NOMO-1 treated with dmso at 0.1 percent for 144 hours (cell line): ENCODE measurements around the gene MYO16.
"Not testable (repeated sequence)": the region's sequence is repeated elsewhere in the genome, so short reads cannot be mapped to it uniquely, and the experiment has no call there.

Source experiments
- DNase-seq: peaks from one replicate; lab custom pipeline; 2025; ENCODE audit not compliant: unreplicated experiment; lab: John Stamatoyannopoulos, UW

Gene MYO16

DNA sequence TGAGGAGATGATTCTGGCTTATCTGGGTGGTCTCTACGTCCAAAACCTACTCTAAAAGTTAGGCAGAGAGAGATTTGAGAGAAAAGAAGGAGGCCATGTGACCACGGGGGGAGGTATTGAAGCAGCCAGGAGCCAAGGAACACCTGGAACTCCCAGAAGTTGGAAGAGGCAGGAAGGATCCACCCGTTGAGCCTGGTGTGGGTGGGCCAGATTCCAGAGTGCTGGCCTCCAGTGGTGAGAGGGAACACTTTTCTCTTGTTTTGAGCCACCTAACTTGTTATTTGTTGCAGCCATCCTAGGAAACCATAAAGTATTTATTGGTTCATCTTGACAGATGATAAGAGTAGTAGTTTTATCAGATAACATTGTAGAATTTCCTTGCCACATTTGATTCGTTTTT lies 396.9 kb downstream of the MYO16 start:
- DNase-seq: no peak

DNA sequence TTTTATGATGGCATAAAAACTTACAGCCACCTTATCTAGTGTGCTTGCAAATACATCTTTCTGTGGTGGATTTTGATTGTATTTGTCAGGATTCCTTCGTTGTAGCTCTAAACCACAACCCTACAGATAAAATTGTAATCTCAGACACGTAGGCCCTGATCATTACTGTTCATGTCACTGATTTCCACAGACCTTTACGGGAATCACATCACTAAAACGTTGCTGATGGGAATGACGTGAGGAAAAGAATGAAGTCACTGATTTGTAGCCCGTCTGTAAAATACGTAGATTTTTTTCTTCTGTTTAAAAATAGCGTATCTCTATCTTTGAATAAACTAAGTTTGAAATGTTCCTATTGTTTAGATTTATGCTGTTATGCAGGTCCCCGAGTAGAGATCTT lies 399.2 kb downstream of the MYO16 start:
- DNase-seq: no peak

DNA sequence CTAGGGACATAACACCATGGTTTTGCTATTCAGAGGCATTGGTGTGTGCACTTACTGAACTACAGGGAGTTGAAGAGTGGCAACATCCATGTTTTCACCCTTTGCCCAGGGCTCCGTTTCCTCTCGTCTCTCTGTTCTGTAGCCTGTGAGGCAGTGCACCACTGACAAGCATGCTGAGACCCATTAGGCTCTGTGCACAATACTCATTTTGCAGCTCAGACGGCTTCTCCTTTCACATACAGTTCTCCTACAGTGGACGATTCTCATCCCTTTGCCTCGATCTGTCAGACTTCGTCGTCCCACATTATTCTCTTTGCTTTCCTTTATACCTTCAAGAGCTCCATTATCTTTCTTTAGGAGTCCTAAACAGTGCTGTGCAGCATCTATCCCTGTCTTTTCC lies 403.7 kb downstream of the MYO16 start:
- DNase-seq: no peak

DNA sequence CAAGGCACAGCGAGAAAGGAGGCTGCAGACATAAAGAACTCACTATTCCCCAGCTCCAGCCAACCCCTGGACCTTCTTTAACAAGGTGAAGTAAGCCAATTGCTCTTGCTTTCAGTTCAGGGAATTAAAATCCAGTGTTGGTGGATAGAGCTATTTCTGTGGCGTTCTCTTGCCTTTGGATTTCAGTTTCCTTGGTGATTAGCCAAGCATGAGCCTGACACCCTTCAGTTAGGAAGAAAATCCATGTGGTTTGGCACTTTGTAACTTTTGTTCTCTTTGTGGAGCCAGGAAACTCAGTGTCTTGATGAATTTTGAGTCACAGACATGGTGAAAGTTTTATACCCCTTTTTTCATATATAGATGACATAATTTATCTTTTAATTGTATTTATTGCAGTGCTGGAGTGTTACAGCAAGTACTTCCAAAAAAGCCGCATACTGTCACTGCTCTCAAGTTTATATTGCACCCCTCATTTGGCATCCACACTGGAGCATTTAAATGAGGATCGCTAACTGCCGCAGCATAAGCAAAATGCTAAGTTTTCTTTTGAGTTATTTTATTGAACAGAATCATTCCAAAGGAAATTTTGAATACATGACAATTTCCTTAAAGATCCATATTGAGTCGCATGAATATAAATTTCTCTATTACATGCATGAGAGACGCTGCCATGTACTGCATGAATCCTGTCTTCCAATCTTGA lies 406.8 kb downstream of the MYO16 start:
- no peak for DNase-seq

DNA sequence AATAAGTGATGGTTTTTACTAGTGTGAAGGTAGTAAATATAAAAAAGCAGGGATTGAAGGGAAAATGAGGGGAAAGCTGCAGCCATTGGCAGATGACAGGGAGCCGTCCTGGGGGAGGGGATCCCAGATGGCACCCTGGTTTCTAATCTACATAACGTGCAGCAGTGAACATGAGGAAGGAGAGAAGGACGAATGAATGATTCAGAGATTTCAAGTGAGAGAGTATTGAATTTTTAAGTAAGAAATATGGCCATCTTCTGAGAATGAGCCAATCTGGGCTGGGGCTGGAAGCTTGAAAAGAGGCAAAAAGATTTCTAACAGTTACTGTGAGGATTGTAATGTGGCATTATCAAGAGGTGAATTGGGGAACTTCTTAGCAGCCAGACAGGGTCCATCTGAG lies 414.2 kb downstream of the MYO16 start:
- no peak for DNase-seq

DNA sequence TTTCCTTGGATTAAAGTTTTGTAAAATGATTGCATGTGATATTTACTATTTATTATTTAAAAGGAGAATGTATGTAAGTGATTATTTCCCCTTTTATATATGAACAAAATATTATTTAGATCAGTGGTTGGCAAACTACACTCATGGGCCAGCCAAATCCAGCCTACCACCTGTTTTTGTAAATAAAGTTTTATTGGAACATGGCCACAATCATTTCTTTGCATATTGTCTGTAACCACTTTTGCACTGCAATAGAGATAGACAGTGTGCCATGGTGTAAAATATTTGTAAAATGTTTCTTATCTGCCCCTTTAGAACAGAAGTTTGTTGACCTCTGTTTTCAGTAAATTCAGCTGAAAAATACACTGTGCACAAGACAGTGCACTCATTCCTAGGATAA lies 426.4 kb downstream of the MYO16 start:
- no peak for DNase-seq

DNA sequence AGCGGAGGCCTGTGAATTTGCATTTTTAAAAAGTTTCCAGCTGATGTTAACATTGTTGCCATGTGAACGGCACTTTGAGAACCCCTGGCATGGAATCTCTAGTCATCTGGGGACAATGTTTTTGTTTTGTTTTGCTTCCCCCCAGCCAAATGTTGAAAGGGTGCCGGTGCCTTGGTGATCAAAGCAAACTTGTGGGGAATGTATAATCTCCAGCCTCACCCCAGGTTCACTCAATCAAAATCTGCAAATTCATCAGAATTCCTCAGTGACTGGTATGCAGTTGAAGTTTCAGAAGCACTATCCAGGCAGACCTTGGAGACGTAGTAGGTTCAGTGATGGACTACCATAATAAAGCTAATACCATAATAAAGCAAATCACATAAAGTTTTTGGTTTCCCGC lies 428.7 kb downstream of the MYO16 start:
- DNase-seq: no peak

DNA sequence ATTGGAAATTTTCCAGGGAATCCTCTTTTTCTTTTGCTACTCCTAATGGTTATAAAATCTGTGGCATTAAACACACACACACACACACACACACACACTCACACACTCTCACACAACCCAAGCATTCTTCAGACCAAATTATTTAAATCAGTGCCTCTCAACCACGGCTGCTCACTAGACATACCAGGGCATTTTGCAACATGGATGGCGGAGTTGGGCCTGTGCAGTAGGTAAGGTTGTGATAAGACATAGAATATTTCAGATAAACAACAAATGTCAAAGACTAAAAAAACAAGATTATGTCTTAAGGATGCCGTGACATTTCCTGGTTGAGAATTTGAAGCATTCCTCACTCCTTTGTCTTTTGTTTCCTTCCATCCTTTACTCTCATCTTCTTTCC lies 443.1 kb downstream of the MYO16 start:
- no peak for DNase-seq

DNA sequence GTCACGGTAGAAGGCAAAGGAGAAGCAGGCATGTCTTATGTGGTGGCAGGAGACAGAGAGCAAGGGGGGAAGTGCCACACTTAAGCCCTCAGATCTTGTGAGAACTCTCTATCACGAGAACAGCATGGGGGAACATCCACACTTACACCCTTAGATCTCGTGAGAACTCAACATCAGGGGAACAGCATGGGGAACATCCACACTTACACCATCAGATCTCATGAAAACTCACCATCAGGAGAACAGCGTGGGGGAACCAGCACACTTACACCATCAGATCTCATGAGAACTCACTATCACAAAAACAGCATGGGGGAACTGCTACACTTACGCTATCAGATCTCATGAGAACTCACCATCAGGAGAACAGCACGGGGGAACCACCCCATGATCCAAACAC lies 445.0 kb downstream of the MYO16 start:
- no peak for DNase-seq

DNA sequence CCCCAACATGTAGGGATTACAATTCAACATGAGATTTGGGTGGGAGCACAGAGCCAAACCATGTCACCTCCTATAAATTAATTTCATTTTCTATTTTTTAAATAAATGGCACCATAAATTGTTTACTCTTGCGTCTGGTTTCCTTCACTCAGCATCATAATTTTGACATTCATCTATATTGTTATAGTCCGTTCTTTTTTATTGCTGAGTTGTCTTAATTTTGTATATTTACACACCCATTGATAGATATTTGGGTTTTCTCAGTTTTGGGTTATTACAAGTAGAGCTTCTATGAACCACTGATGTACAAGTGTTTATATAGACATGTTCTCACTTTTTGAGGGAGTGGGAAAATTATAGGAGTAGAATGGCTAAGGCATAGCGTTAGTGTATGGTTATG lies 445.4 kb downstream of the MYO16 start:
- no peak for DNase-seq

DNA sequence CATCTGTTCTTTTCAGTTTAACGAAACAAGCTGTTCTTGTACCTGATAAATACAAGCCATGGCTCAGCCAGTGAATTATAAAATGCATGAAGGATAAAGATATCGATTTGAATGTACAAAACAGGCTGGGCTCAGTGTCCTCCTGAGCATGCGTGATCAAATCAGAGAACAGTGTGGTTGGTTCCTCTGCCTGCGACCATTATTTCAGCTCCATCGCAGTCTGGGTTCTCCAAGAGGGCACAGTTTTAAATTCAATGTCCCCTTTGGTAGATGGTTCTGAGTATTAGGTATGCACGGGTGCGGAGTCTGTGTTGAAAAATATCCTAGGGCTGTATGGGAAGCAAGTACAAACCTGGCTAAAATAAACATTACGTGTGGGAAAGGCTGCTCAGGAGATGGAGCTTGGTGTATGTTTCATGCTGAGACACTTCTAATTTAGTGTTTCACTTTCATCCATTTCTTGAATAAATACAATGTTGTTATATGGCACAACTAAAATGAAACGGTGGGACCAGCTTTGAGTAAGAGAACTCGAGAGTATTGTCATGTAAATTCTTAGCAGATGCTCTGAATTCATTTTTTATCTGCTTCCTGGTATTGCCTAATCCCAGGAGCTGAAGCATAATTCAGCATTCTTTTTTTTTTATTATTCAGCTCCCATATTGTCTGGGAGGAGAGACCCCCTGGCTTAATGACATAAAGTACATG lies 458.7 kb downstream of the MYO16 start:
- DNase-seq: no peak

DNA sequence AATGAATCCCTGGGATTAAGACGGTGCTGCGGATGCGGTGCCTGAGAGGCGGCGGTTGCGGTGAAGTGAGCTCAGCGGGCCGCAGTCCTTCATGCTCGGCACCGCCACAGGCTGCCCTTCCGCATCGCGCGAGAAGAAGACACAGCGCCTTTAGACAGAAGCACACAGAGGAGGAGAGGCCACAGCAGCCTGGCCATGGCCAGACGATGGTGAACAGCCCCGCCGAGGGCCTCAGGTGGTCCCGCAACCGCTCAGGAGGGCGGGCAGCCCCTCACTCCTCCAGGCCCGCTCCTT lies 459.2 kb downstream of the MYO16 start:
- DNase-seq: no peak

DNA sequence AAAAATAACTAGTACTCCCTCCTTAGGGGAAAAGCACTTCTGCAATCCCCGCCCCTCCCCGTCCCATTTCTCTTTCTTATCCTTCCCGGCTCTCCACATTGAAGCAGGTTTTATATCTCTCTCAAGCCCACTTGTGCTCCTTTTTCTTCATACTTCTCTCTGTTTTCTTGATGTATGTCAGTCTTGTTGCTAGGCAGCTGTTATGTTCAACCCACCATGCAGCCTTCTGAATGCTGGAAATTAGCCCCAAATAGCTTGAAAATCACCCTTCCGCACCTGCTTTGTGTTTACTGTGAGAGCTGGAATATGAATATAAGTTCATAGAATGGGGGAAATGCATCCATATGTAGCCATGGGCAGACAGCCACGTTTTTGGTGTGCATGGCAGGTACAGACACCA lies 461.4 kb downstream of the MYO16 start:
- no peak for DNase-seq

DNA sequence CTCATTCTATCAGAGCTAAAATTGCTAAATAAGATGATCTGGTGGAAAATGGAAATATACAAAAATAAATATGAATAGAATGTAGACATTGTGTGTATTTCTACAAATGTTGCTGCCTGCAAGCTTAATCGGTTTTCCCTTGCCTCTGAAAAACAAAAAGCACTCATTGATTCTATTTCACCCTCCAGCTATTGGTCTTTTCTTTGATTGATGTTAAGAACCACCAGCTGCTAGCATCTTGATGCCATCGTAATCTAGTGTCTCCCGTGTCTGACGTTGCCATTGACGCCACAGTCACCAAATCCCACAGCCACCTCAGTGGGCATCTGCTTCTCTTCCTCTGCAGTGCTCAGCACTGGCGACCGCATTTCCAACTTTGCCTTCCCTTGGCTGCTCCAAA lies 461.8 kb downstream of the MYO16 start:
- no peak for DNase-seq

DNA sequence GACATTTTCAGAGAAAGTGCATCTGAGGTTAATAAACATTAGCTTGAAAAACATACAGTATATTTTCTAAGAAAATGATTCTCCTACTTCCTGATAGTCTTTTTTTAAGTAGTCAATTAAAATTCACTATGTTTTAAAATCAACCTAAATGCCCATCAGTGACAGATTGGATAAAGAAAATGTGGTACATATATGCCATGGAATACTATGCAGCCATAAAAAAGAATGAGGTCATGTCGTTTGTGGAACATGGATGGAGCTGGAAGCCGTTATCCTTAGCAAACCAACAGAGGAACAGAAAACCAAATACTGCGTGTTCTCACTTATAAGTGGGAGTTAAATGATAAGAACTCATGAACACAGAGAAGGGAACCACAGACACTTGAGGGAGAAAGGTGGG lies 462.8 kb downstream of the MYO16 start:
- not testable (repeated sequence) for DNase-seq

DNA sequence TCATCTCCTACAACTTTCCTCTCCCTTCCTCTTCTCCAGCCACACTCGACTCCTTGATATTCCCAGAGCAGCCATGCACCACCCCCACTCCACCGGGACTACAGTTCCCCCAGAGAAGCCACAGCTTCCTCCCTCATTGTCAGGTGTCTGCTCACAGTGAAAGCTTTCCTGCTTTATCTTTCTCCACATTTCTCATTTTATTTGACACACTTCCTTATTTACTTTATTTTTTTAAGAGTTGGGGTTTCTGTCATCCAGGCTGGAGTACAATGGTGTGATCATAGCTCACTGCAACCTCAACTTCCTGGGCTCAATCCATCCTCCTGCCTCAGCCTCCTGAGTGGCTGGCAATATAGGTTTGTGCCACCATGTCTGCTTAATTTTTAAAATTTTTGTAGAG lies 464.6 kb downstream of the MYO16 start:
- no peak for DNase-seq

DNA sequence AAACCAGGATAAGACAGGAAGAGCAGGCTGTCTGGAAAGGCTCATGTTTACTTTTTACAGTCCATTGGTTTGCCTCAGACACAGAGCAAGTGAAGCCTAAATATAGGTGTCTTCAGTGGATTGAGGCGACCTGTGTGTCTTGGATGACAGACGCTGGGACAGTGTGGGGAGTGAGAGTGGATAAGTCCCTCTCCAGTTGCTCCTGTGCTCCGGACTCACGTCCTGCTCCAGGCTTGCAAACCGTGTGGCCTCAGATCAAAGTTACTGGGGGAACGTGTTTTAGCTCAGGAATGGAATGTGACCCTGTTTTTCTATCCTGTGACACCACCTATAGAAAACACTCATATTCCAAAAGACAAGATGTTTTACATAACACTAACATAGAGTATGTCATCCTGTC lies 465.7 kb downstream of the MYO16 start:
- no peak for DNase-seq

DNA sequence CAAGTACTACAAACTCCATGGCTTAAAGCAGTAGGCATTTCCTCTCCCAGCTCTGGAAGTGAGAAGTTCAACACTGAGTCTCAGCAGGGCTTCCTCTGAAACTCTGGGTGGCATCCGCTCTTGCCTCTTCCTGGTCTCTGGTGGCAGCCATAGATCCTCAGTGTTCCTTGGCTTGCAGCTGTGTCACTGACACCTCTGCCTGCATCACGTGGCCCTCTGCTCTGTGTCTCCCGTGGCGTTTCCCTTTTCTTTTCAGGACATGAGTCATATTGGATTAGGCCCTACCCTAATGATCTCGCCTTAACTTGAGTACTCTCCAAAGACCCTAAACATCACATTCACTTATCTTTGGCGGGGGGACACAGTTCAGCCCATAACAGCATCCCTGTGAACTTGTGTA lies 466.7 kb downstream of the MYO16 start:
- DNase-seq: no peak

DNA sequence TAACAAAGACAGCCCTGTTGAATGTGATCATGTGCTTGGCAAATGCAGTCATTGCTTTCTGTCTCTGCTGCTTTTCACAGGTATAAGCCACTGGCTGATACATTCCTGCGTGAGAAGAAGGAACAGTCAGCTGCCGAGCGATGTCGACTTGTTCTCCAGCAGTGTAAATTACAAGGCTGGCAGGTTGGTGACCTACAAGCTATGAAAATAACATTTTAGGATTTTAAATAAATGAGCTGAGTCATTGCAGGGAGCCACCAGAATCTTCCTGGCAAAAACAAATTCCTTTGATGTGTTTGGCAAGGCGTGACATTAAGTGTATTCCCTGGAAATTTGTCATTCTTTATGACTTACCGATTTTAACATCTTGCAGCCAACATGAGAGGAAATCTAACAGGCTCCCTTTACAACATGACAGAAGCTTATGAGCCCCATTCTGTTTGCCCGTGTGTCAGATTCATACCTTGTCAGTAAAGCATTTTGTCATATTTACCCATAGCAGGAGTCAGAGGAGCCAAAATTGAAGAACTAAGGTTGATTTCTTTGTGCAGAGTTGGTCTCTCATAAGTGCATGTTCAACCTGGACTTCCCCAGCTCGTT lies 471.4 kb downstream of the MYO16 start:
- no peak for DNase-seq

DNA sequence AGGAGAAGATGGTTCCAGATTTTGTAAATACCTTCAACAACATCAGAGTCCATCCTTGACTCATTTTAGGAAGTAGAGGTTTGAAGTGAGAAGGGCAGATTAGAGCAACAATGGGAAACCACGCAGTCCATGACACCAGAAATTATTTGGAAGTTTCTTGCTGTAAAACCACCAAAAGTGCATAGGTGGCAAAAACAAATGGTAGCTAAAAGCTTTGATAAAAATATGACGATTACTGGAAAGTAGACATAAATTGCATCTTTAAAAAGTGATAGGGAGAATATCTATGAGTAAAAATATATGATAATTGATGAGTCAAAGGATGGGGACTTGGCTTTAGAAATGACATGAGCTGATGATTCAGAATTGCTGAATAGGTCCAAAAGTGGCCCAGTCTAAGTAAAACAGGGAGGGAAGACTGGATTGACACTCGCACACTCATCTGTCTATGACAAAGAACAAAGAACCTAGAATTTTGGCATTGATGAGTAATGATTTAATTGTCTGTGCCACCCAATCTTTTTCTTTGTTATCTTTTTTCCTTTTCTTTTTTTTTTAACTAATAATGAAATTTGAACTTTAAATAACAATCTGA lies 472.2 kb downstream of the MYO16 start:
- DNase-seq: no peak

DNA sequence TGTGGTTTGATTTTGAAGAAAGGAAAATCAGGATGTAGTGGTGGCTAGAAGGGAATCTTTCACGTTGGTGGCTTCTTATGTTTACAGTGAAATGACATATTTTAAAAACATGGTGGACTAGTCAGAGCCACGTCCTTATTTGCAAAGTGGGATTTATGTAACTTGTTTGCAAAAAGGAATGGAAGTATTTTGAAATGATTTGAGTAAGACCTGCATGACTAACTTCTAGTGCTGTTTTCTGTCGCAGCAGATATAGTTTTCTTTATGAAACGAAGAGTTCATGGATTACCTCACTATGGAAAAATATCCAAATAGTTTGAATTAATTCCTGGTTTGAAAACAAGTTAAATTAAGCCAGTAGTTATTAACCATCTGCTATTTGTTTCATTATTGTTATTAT lies 476.5 kb downstream of the MYO16 start:
- no peak for DNase-seq

DNA sequence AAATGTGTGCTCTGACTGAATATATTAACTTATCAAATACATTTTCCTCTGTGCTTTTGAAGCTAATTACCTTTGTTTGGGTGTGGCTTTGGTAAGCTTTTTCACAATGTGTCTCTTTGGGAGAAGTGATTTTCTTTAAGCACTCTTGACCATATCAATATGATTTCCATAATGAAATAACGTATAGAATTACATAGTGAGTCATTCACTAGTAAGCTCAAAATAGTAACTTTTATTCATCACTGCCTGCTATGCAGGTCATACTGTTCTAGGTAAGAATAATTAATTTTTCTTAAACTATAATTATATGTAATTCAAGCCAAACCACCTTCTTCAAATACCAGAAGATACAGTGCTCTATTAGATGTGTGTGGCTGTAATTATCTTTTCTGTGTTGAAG lies 480.7 kb downstream of the MYO16 start:
- no peak for DNase-seq
